Measurements from ENCODE around the gene UBE3B.

Gene UBE3B

GRCh38 chr12:109489016-109489954, 11.9 kb downstream of the UBE3B start:
- no peak for TF ChIP-seq CTCF (conservative IDR thresholded peaks at IDR 0.05; ENCODE audit: low read length)
- no peak overlapping the region for H3K4me3 ChIP-seq (ENCODE audit: low read length)
- DNase-seq (ENCODE audit: low read depth) = no peak

DNA sequence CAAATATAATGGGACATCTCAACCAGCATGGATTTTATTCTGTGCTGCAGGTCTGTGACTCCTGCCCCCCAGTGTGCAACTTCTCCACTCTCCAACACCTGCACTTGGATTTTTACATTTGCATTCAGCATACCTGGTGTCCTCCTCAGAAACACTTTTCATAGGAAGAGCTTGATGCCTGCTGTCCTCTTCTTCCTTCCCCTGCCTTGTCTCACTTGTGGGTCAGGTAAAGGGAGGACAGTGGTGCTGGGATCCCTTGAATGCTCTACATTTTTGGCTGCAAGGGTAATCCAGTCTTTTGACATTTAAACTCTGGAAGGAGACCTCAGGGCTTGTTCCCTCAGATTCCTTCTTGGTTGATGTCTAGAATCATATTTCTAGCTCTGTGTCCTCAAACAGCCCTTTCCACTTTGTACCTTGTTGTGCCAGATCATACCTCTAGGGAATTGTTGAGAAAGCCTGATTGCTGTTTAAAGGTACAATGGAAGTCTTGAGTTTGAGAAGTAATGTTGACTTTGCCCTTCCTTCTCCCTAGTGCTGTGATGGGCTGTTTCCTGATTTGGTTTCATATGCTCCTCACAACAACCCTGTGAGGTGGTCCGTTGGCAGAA, 12.6 kb downstream of the UBE3B start:
- no peak for TF ChIP-seq CTCF (conservative IDR thresholded peaks at IDR 0.05; ENCODE audit: low read length)
- no peak for DNase-seq (ENCODE audit: low read depth)
- no peak overlapping the region for H3K4me3 ChIP-seq (ENCODE audit: low read length)

GRCh38 chr12:109491671-109492070, 14.2 kb downstream of the UBE3B start:
- no peak for TF ChIP-seq CTCF (conservative IDR thresholded peaks at IDR 0.05; ENCODE audit: low read length)
- DNase-seq (ENCODE audit: low read depth) = no peak
- H3K4me3 ChIP-seq (ENCODE audit: low read length) = no peak overlapping the region

GRCh38 chr12:109492371-109492770, 14.9 kb downstream of the UBE3B start:
- no peak for DNase-seq (ENCODE audit: low read depth)
- H3K4me3 ChIP-seq (ENCODE audit: low read length) = no peak overlapping the region
- no peak for TF ChIP-seq CTCF (conservative IDR thresholded peaks at IDR 0.05; ENCODE audit: low read length)

DNA sequence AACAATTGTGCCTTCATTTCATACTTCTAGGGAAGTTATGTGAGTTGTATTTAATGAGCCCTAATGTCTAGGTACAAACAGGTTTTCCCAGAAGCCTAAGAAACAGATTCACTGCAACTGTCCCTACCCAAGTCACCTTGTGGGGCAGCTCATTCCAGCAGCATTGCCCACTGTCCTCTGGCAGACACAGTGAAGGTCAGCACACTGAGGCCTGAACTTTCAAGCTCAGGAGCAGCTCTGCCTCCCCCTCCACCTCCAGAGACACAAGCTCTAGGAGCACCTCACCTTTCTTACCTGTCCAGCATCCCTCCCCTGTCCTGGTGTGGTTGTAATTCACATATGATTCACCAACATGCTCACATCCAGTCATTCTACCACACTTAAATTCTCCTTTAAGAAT, 15.7 kb downstream of the UBE3B start:
- no peak overlapping the region for H3K4me3 ChIP-seq (ENCODE audit: low read length)
- no peak for TF ChIP-seq CTCF (conservative IDR thresholded peaks at IDR 0.05; ENCODE audit: low read length)
- no peak for DNase-seq (ENCODE audit: low read depth)

DNA sequence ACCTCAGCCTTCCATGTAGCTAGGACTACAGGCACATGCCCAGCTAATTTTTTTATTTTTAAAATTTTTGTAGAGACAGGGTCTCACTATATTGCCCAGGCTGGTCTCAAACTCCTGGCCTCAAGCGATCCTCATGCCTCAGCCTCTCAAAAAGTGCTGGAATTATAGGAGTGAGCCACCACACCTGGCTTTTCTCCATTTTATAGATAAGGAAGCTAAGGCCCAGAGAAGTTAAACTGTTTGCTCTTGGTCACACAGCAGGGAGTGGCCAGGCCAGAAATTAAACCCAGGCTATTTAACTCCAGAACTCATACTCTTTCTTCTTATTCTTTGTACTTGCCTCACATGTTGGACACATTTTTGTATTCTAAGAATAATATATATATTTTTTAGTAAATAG, 16.5 kb downstream of the UBE3B start:
- no peak for TF ChIP-seq CTCF (conservative IDR thresholded peaks at IDR 0.05; ENCODE audit: low read length)
- no peak for DNase-seq (ENCODE audit: low read depth)
- no peak overlapping the region for H3K4me3 ChIP-seq (ENCODE audit: low read length)

Measured in AG10803 (cell line).